ENCODE results near the gene SPTBN2.
A peak's percentile ranks its signal among the peaks of the same experiment; 100 is the strongest.

The SPTBN2 gene

DNA sequence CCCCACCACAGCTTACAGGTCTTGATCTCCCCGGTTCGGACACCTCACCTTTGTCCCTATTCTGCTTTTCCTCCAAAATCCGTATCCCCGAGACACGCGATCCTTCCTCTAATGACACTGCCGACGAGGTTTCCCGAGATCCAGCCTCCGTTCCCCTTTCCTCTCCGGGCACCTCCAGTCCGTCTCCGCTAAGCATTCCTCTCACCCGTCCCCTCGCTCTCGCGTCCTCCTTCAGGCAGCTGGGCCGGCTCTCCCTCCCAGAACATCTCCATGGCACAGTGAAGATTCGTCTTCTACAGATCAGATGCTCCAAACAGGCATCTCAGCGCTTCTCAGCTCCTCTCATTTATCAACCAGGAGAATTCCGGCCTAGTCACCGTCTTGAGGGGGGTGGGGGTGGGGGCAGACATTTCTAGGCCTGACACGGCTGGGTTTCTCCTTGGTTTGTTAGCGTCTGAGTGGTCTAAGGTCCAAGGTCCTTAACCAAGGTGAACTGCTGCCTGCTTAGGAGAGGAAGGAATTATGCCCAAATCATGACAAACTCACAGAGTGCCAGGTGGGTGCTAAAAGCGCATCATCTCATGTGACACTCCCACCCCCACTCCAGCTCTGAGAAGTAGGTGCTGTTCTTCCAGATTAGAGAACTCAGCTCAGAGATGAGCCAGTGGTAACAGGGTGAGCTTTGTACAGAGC, at the start of gene SPTBN2:
Gene SPTBN2, minus strand, starts transcription at position 524 of the 693 bp plus-strand sequence. CDS start 7,976 bp downstream, outside the sequence.
- DNase-seq (ENCODE audit: low spot score), result no peak

DNA sequence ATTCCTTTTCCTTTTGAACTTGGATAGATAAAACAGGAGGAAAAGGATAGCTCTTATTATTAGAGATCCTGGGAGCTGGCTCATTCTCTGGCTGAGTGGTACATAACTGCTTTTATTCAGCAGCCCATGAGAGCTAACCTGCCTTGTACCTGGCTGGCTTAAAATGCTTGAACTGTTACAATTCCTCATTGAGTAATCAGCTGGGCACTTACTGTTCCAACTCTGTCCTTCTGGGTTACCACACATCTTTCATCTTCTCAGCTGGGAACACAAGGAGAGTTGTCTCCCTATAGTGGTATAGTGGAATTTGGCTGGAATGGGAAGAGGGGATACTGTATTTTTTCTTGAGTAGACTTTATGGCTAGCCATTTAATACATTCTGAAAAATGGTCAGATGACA, 39.8 kb upstream of the SPTBN2 start:
- DNase-seq (ENCODE audit: low spot score), result no peak

GRCh38 chr11:66768088-66768521, 39.1 kb upstream of the SPTBN2 start:
- no peak for DNase-seq (ENCODE audit: low spot score)

DNA sequence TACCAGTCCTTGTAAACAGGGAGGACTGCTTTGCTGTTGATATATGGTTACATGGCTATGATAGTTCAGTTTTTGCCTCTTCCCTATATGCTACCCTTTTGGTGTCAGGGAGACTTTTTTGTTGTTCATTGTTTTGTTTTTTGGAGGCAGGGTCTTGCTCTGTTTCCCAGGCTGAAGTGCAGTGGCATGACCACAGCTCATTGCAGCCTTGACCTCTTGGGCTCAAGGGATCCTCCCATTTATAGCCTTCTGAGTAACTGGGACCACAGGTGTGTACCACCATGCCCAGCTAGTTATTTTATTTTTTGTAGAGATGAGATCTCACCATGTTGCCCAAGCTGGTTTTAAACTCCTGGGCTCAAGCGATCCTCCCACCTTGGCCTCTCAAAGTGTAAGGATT, 38.6 kb upstream of the SPTBN2 start:
- DNase-seq (ENCODE audit: low spot score), result no peak

DNA sequence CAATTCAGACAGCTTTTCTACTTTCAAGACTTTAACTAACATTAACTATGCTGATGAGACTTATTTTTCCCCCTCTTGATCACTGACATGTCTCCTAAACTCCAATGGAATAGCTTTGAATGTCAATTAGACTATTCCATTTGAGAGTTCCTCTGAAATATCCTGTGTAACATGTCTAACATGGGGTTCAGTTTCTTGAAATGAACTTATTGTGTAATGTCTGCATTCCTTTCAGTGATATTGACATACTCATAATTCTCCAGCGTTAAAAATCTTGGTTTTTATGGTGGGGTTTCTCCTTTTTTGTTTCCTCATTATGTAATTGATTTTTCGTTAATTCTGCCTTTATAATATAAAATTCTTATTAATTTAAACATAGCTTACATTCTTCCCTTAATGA, 37.7 kb upstream of the SPTBN2 start:
- DNase-seq (ENCODE audit: low spot score), result no peak

DNA sequence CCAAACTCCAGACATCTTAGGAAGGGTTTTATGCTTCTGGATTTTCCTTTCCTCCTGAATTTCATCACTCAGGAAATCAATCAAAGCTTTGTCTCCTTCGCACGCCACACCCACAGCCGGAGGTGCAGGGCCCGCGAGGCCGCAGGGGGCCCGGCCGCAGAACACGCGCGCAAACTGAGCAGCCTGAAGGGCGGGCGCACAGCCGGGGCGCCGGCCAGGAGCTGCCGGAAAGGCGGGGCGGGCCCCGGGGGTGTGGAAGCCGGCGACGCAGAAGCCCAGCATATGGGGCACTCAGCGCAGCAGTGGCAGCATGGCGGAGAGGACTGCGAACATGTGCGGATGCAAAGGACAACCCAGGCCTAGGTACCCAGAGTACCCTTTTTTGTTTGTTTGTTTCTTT, 33.1 kb upstream of the SPTBN2 start:
- DNase-seq (ENCODE audit: low spot score), result no peak

GRCh38 chr11:66752148-66752547, 23.1 kb upstream of the SPTBN2 start:
- DNase-seq (ENCODE audit: low spot score), result no peak

- DNase-seq (ENCODE audit: low spot score), result no peak
Observed at GRCh38 chr11:66749091-66749490, 20.1 kb upstream of the SPTBN2 start.

GRCh38 chr11:66747480-66747879, 18.5 kb upstream of the SPTBN2 start:
- DNase-seq (ENCODE audit: low spot score), result no peak

DNA sequence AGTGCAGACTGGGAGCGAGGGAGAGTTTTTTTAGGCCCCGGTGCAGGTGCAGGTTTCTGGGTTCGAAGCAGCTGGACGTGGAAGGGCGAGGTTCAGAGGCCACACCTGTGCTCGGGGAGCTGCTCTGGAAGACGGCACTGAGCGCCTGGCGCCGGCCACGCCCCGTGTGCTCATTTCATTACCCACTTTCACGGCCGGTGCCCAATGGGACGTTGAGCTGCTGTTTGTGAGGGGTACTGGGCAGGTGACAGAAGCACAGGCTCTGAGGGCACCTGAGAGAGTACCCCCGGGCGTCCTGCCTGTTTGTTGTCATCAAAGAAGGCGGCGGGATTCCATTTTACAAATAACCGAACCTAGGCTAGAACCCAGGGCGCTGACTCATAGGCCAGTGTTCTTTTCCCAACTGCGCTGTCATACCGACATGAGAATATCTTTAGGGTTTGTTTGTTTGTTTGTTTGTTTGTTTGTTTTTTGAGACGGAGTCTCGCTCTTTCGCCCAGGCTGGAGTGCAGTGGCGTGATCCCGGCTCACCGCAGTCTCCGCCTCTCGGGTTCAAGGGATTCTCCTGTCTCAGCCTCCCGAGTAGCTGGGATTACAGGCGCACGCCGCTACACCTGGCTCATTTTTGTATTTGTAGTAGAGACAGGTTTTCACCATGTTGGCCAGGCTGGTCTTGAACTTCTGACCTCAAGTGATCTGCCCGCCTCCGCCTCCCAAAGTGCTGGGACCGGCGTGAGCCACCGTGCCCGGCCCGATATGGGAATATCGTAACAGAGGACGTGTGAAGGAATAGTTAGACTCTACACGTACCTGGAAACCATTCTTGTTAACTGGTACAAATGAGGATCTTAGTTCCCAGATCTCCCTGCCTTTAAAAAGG, 16.6 kb upstream of the SPTBN2 start:
- peak; percentile 23 for DNase-seq (ENCODE audit: low spot score)

- peak; percentile 88 for DNase-seq (ENCODE audit: low spot score)
Observed at GRCh38 chr11:66744485-66745355, 15.7 kb upstream of the SPTBN2 start.

DNA sequence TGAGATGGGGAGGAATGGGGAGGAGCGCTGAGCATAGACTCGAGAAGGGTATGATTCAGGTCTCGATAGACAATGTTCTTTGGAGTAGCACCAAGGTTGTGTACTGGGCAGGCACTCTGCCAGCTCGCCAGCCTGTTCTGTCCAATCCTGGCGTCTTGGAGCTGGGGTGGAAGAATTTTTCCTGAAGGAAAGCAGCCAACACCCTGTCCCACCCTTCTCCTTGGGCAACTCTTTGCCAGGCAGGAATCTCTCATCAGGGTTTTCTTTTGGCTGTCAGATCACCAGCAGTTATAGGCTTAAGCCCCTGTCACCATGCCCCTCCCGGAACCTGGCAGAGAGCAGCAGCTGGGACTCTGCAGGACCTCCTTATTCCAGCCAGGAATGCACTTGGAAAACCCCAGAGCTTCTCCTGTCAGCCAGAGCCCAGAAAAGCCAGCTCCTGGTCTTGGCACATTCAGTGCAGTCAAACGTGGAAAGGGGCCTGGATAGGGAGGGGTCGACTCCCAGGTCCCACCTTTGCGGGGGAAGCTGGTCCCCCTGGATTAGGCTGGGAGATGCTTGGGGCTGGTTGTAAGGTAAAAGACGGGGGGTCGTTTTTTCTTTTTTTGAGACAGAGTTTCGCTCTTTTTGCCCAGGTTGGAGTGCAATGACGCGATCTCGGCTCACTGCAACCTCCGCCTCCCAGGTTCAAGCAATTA, 14.4 kb upstream of the SPTBN2 start:
- no peak for DNase-seq (ENCODE audit: low spot score)

DNA sequence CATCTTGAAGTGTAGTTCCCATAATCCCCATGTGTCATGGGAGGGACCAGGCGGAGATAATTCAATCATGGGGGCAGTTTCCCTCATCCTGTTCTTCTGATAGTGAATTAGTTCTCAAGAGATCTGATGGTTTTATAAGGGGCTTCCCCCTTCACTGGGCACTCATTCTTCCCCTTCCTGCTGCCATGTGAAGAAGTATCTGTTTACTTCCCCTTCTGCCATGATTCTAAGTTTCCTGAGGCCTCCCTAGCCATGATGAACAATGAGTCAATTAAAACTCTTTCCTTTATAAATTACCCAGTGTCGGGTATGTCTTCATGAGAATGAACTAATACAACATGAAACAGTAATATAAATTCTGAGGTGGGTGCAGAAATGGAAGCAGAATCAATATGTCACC, 12.1 kb upstream of the SPTBN2 start:
- no peak for DNase-seq (ENCODE audit: low spot score)

GRCh38 chr11:66739983-66740382, 11.0 kb upstream of the SPTBN2 start:
- no peak for DNase-seq (ENCODE audit: low spot score)

- no peak for DNase-seq (ENCODE audit: low spot score)
Observed at GRCh38 chr11:66734215-66734614, 5.2 kb upstream of the SPTBN2 start.

GRCh38 chr11:66729447-66729846, 431 bp upstream of the SPTBN2 start:
- no peak for DNase-seq (ENCODE audit: low spot score)

DNA sequence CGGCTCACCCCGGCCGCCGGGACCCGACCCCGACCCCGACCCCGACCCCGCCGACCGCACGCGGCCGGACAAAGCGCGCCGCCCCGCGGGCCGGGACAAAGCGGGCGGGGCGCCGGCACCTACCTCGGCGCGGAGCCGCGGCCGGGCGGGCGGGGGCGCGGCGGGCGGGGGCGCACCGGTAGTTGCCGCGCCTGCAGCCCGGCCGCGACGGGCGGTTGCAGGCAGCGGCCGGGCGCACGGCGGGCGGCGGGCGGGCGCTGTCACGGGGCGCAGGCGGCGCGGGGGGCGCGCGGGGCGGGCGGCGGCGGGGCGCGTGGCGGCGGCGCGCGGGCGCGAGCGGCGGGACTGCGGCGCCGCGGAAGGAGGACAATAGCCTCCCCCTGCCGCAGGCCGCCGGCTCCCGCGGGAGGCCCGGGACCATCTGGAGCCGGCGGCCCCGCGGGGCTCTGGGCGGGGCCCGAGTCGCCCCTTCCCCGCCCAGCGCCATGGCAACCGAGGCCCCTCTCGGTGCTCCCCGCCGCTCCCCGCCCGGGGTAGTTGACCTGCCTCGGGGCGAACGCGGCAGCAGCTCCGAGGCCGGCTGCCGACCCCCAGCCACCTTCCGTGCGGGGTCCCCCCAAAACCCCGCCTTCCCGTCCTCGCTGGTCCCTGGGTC, 851 bp downstream of the SPTBN2 start:
- no peak for DNase-seq (ENCODE audit: low spot score)

DNA sequence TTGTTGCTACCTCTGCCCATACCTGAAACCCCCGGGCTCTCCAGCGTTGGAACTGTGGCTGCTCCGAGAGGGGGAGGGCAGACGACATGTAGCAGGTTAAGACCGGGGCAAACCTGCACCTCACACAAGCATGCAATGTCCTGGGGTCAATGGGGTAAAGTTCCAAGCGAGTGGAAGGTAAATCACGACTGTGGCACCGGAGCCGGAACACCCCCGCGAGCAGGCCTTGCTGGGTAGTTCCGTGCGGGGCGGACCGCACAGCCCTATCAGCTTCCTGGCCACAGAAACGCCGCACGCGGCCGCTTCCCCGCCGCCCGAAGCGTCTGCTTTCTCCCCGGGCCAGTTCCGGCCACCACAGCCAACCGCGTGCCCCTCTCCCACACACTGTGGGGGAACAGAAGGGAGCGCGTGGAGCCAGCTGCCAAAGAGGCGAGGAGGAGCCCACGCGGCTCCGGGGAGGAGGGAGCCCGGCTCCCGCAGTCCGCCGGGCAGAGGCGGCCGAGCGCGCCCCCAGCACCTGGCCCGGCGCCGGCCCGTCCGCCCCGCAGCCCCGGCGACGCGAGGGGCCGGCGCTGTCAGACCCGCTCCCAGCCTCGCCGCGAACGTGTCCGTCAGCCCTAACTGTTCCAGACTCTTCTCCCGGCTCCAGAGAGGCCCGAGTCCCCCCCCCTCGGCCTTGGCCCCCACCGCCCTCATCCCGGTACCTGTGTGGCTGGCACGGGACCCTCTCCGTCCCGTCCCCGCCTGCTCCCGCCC, 1.6 kb downstream of the SPTBN2 start:
- DNase-seq (ENCODE audit: low spot score), result no peak

GRCh38 chr11:66725647-66726046, 3.4 kb downstream of the SPTBN2 start:
- DNase-seq (ENCODE audit: low spot score), result no peak

- DNase-seq (ENCODE audit: low spot score), result no peak
Observed at GRCh38 chr11:66725114-66725513, 3.9 kb downstream of the SPTBN2 start.

All from CD4-positive, alpha-beta T cell treated with Interleukin-6 at 100 ng/mL for 8 hours (primary cell).